ENCODE data around the gene OR7A5.
"Not testable (repeated sequence)": the region's sequence is repeated elsewhere in the genome, so short reads cannot be mapped to it uniquely, and the experiment has no call there.

Gene OR7A5

GRCh38 chr19:14783410-14783998 is 51.5 kb downstream of the OR7A5 start:
- DNase-seq, result not testable (repeated sequence)

- no peak for DNase-seq
Measured at GRCh38 chr19:14782626-14783409, 52.2 kb downstream of the OR7A5 start.

GRCh38 chr19:14781713-14782536 is 53.1 kb downstream of the OR7A5 start:
- not testable (repeated sequence) for DNase-seq

- not testable (repeated sequence) for DNase-seq
Measured at GRCh38 chr19:14780622-14781225, 54.3 kb downstream of the OR7A5 start.

GRCh38 chr19:14779151-14779550 is 55.8 kb downstream of the OR7A5 start:
- DNase-seq, result no peak

- DNase-seq, result not testable (repeated sequence)
Measured at GRCh38 chr19:14778110-14778845, 56.7 kb downstream of the OR7A5 start, which contains the start of gene ADGRE2. ADGRE2 (minus strand) TSS chr19:14778560; CDS start chr19:14776756, 1,804 bp downstream.

GRCh38 chr19:14777645-14778044 is 57.3 kb downstream of the OR7A5 start:
- not testable (repeated sequence) for DNase-seq
